ENCODE data around the gene MCC.

- TF ChIP-seq POLR2A (IDR thresholded peaks at IDR 0.05) (no peak), CTCF (IDR thresholded peaks at IDR 0.05) (peak in 2 of 3 donors; percentile 31 to 39), EP300 (IDR thresholded peaks at IDR 0.05) (no peak)
These were observed 109.2 kb downstream of the MCC start for GRCh38 chr5:113378959-113379541.

Data from ovary (tissue), 3 donors.